Stomach (tissue), 9 donors: ENCODE measurements around the gene NLK. TPM values are rescaled to one million over a fixed set of nuclear protein-coding genes. Genes with fewer than 3 reads are reported as not detected.

ENCODE experiments used
- DNase-seq, 2 donors: peaks; one replicate each; pipeline versions ENCODE4 v3.0.0 to v3.0.0-alpha.2; 2013 to 2019
- H3K27ac ChIP-seq, 5 donors: fragments of 200-600 bp in 4 of 5; sonication (generic) in 4 of 5; one replicate each; pipeline ENCODE4 v1.5.1; 2013 to 2019; ENCODE audit warnings: mild to moderate bottlenecking in 1 of 5, moderate library complexity in 1 of 5
- H3K27me3 ChIP-seq, 3 donors: fragments of 200-600 bp; sonication (generic); one replicate each; pipeline ENCODE4 v1.5.1; 2017 to 2019; ENCODE audit warnings: mixed run types in 1 of 3
- H3K36me3 ChIP-seq, 4 donors: fragments of 200-600 bp; sonication (generic); 1 replicate in 3 of 4; 2 replicates in 1 of 4; pipeline ENCODE4 v1.5.1; 2016 to 2019
- H3K4me1 ChIP-seq, 4 donors: fragments of 200-600 bp; sonication (generic); one replicate each; pipeline ENCODE4 v1.5.1; 2016 to 2019
- H3K4me3 ChIP-seq, 4 donors: fragments of 200-600 bp; sonication (generic) in 3 of 4; one replicate each; pipeline ENCODE4 v1.5.1; 2016 to 2019; ENCODE audit warnings: mild to moderate bottlenecking in 1 of 4
- H3K9me3 ChIP-seq, 4 donors: fragments of 200-600 bp; sonication (generic); one replicate each; pipeline ENCODE4 v1.5.1; 2016 to 2019
- EP300 ChIP-seq: sonication (generic); formaldehyde crosslinking; IDR thresholded peaks from one replicate; pipeline ENCODE4 v1.6.1; 2017; ENCODE audit warnings: antibody characterized with exemption
- POLR2A ChIP-seq, 4 donors: fragments of 450-650 bp; IDR thresholded peaks; one replicate each; pipeline ENCODE4 v1.6.1; 2016; ENCODE audit warnings: antibody characterized with exemption in 4 of 4, control low read depth in 2 of 4, mild to moderate bottlenecking in 1 of 4, moderate library complexity in 1 of 4
- POLR2AphosphoS5 ChIP-seq, 3 donors: sonication (generic); formaldehyde crosslinking; IDR thresholded peaks; one replicate each; pipeline ENCODE4 v1.6.1; 2016; ENCODE audit warnings: antibody characterized with exemption in 3 of 3
- WGBS, 5 donors: extraction: QIAGEN DNeasy Blood & Tissue Kit in 3 of 5; methylation state at CpG; one replicate each; pipeline versions ENCODE4 v1.1.5 to v1.1.7; 2013 to 2018; 5-methylcytosine and 5-hydroxymethylcytosine counted together
- intact Hi-C: fragments of 100-400 bp; cut with DNase I; formaldehyde crosslinking; loops from one replicate; pipeline ENCODE4 v1.15.1; 2023; ENCODE audit warnings: low total_unique reads
- polyA plus RNA-seq, 3 donors: library from polyadenylated mRNA; stranded (reverse); fragments of 200-250 nt; gene quantifications; one replicate each; pipeline ENCODE4 v1.2.3, GENCODE V29; 2013
- total RNA-seq, 5 donors: library from RNA; depleted of rRNA; stranded (reverse); fragments of >200 nt; gene quantifications; one replicate each; pipeline versions ENCODE4 v1.1.0 to v1.2.3, GENCODE V29; 2014 to 2016
- TF ChIP-seq, protein P1 (sequence below), 7 experiments: fragments of 450-650 bp in 4 of 7; fragments of 200-600 bp in 3 of 7; sonication (generic) in 3 of 7; IDR thresholded peaks; one replicate each; pipeline ENCODE4 v1.5.1; 2016 to 2019; ENCODE audit warnings: antibody characterized with exemption in 7 of 7, control low read depth in 2 of 7, mild to moderate bottlenecking in 1 of 7
- donor health status: healthy with polysubstance abuse.
- donor health status: Bipolar disorder and iron deficiency.
- donor health status: healthy.

NLK gene
- total and polyA plus RNA-seq, 8 donors = 4.3 to 169 (median 14.7) TPM

DNA sequence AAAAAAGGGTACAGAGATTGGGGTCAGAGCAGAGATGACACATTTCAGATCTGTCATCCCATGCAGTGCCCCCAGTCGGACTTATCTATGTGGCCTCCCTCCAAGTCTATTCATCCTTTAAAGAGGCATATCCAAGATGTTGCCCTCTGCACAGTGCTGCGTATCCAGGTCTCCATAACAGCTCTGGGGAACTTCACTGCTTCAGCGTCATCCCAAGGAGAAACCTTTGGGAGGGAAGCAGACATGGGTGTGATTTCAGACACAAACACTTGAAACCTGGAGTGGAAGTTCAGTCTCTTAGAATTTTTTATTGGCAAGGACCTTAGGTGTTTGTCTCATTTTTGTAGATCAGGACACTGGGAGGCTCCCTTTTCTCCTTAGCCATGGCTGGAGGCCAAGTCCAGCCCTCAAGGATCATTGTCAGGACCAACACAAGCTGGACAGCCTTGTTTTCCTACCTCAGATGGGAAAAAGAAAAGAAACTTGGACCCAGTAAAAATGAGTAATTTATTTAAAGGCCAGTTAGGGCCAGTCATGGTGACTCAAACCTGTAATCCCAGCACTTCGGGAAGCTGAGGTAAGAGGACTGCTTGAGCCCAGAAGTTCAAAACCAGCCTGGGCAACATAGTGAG is 23.9 kb upstream of the NLK start:
- 69 to 78% (median 77%) methylated on average over 4 of the region's 4 CpGs for WGBS, 5 donors
- Histone ChIP-seq H3K36me3 (no peaks in the 10 kb centered on the region), H3K27ac (no peak overlapping the region), H3K4me1 (no peaks in the 10 kb centered on the region), H3K9me3 (no peaks in the 10 kb centered on the region), H3K4me3 (no peak overlapping the region), H3K27me3 (no peaks in the 10 kb centered on the region)
- TF ChIP-seq POLR2AphosphoS5 (IDR thresholded peaks at IDR 0.05) (no peak), POLR2A (IDR thresholded peaks at IDR 0.05) (no peak), EP300 (no peak)
- TF ChIP-seq, protein P1, sequence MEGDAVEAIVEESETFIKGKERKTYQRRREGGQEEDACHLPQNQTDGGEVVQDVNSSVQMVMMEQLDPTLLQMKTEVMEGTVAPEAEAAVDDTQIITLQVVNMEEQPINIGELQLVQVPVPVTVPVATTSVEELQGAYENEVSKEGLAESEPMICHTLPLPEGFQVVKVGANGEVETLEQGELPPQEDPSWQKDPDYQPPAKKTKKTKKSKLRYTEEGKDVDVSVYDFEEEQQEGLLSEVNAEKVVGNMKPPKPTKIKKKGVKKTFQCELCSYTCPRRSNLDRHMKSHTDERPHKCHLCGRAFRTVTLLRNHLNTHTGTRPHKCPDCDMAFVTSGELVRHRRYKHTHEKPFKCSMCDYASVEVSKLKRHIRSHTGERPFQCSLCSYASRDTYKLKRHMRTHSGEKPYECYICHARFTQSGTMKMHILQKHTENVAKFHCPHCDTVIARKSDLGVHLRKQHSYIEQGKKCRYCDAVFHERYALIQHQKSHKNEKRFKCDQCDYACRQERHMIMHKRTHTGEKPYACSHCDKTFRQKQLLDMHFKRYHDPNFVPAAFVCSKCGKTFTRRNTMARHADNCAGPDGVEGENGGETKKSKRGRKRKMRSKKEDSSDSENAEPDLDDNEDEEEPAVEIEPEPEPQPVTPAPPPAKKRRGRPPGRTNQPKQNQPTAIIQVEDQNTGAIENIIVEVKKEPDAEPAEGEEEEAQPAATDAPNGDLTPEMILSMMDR (IDR thresholded peaks at IDR 0.05) = no peak
- intact Hi-C loops = no loop called here
- DNase-seq = no peak

GRCh38 chr17:28020515-28020914 is 22.0 kb upstream of the NLK start:
- H3K27me3 ChIP-seq = no peaks in the 10 kb centered on the region
- H3K36me3 ChIP-seq = no peaks in the 10 kb centered on the region
- TF ChIP-seq POLR2A (IDR thresholded peaks at IDR 0.05) (no peak), POLR2AphosphoS5 (IDR thresholded peaks at IDR 0.05) (no peak), EP300 (no peak)
- TF ChIP-seq, protein P1 (IDR thresholded peaks at IDR 0.05) = no peak
- no peak overlapping the region for H3K27ac ChIP-seq
- H3K9me3 ChIP-seq = no peaks in the 10 kb centered on the region
- H3K4me3 ChIP-seq = no peak overlapping the region
- no peaks in the 10 kb centered on the region for H3K4me1 ChIP-seq
- DNase-seq = no peak
- 55 to 75% (median 62%) methylated on average over 1 of the region's 1 CpG for WGBS, 5 donors
- intact Hi-C loops = no loop called here

- WGBS, 5 donors = 87 to 96% (median 88%) methylated on average over 1 of the region's 1 CpG
- Histone ChIP-seq H3K27me3 (no peaks in the 10 kb centered on the region), H3K27ac (no peak overlapping the region), H3K4me3 (no peak overlapping the region), H3K9me3 (no peaks in the 10 kb centered on the region), H3K36me3 (no peaks in the 10 kb centered on the region), H3K4me1 (no peaks in the 10 kb centered on the region)
- intact Hi-C loops = no loop called here
- DNase-seq = no peak
- no peak for TF ChIP-seq POLR2AphosphoS5 (IDR thresholded peaks at IDR 0.05)
- TF ChIP-seq EP300 = no peak
- TF ChIP-seq, protein P1 (IDR thresholded peaks at IDR 0.05) = no peak
- TF ChIP-seq POLR2A (IDR thresholded peaks at IDR 0.05) = no peak
Measured at GRCh38 chr17:28029044-28029443, 13.4 kb upstream of the NLK start.

GRCh38 chr17:28030386-28030785 is 12.1 kb upstream of the NLK start:
- no peaks in the 10 kb centered on the region for H3K4me1 ChIP-seq
- no peak overlapping the region for H3K4me3 ChIP-seq
- H3K9me3 ChIP-seq = no peaks in the 10 kb centered on the region
- no peak overlapping the region for H3K27ac ChIP-seq
- no peaks in the 10 kb centered on the region for H3K36me3 ChIP-seq
- H3K27me3 ChIP-seq = no peaks in the 10 kb centered on the region
- TF ChIP-seq POLR2A (IDR thresholded peaks at IDR 0.05) (no peak), POLR2AphosphoS5 (IDR thresholded peaks at IDR 0.05) (no peak), EP300 (no peak)
- TF ChIP-seq, protein P1 (IDR thresholded peaks at IDR 0.05) = no peak
- intact Hi-C loops = no loop called here
- 34 to 52% (median 46%) methylated on average over 3 of the region's 3 CpGs for WGBS, 5 donors
- no peak for DNase-seq
